HepG2 (cell line): ENCODE data around the gene CLUH.

Source experiments
- CTCF ChIP-seq: sonication (generic); formaldehyde crosslinking; IDR thresholded peaks from 2 replicates; pipeline ENCODE4 v1.5.0; 2020; ENCODE audit warnings: mild to moderate bottlenecking, missing genetic modification reagents, moderate library complexity
- FUBP1 ChIP-seq: sonication (generic); formaldehyde crosslinking; IDR thresholded peaks from 2 replicates; pipeline ENCODE4 v1.5.1; 2020; ENCODE audit warnings: missing genetic modification reagents, mild to moderate bottlenecking, borderline replicate concordance
- IKZF1 ChIP-seq: fragments of 450-650 bp; IDR thresholded peaks from 2 replicates; pipeline ENCODE4 v1.7.1; 2016
- JUND ChIP-seq: sonication (generic); formaldehyde crosslinking; IDR thresholded peaks from 2 replicates; pipeline ENCODE4 v1.8.0; 2022; ENCODE audit warnings: mild to moderate bottlenecking, missing genetic modification reagents
- MEIS1 ChIP-seq: sonication (generic); formaldehyde crosslinking; IDR thresholded peaks from 2 replicates; pipeline ENCODE4 v1.9.0; 2021; ENCODE audit warnings: mild to moderate bottlenecking, missing genetic modification reagents, moderate library complexity, borderline replicate concordance
- MTA3 ChIP-seq: sonication (generic); formaldehyde crosslinking; IDR thresholded peaks from 2 replicates; pipeline ENCODE4 v1.4.0; 2020; ENCODE audit warnings: missing genetic modification reagents
- POLR2A ChIP-seq, 2 experiments: IDR thresholded peaks; 2 replicates each; pipeline ENCODE4 v1.6.1; 2011; ENCODE audit warnings: low read depth in 2 of 2, low read length in 2 of 2, mild to moderate bottlenecking in 1 of 2, moderate library complexity in 1 of 2; ENCODE audit not compliant: insufficient read depth in 1 of 2
- PREB ChIP-seq: sonication (generic); formaldehyde crosslinking; IDR thresholded peaks from 2 replicates; pipeline ENCODE4 v1.4.0; 2020; ENCODE audit warnings: missing genetic modification reagents
- RFX5 ChIP-seq: IDR thresholded peaks from 2 replicates; pipeline ENCODE4 v1.6.1; 2011; ENCODE audit warnings: low read depth, low read length, improper control_type of control experiment
- SRSF9 ChIP-seq: fragments of 200-400 bp; formaldehyde crosslinking; IDR thresholded peaks from 2 replicates; pipeline ENCODE4 v1.6.1; 2018; ENCODE audit warnings: borderline replicate concordance, mild to moderate bottlenecking, low read depth, low read length; ENCODE audit not compliant: insufficient read depth, poor library complexity, severe bottlenecking
- YEATS4 ChIP-seq: sonication (generic); formaldehyde crosslinking; IDR thresholded peaks from 2 replicates; pipeline ENCODE4 v1.4.0; 2020; ENCODE audit warnings: missing genetic modification reagents, borderline replicate concordance
- ZBTB34 ChIP-seq: sonication (generic); formaldehyde crosslinking; IDR thresholded peaks from 2 replicates; pipeline ENCODE4 v1.8.0; 2022; ENCODE audit warnings: mild to moderate bottlenecking, missing genetic modification reagents
- ZNF567 ChIP-seq: sonication (generic); formaldehyde crosslinking; IDR thresholded peaks from 2 replicates; pipeline ENCODE4 v1.8.1; 2023; ENCODE audit warnings: mild to moderate bottlenecking, missing genetic modification reagents, borderline replicate concordance
- ZSCAN25 ChIP-seq: sonication (generic); formaldehyde crosslinking; IDR thresholded peaks from 2 replicates; pipeline ENCODE4 v1.8.0; 2022; ENCODE audit warnings: mild to moderate bottlenecking, missing genetic modification reagents

GRCh38 chr17:2691965-2692780 is 19.4 kb downstream of the CLUH start:
- TF ChIP-seq MEIS1 (CRISPR knock-in tag), result no peak
- TF ChIP-seq JUND, result no peak
- TF ChIP-seq RFX5, result no peak
- TF ChIP-seq FUBP1 (CRISPR knock-in tag), result no peak
- TF ChIP-seq IKZF1, result no peak
- no peak for TF ChIP-seq PREB (CRISPR knock-in tag)
- TF ChIP-seq ZSCAN25 (CRISPR knock-in tag), result no peak
- no peak for TF ChIP-seq YEATS4
- no peak for TF ChIP-seq SRSF9
- TF ChIP-seq MTA3, result no peak
- TF ChIP-seq CTCF, result no peak
- TF ChIP-seq ZNF567, result no peak
- TF ChIP-seq ZBTB34 (CRISPR knock-in tag), result no peak
- no peak for TF ChIP-seq POLR2A (IDR thresholded peaks at IDR 0.05; ENCODE audit: insufficient read depth in 1 of 2, low read depth in 2 of 2, low read length in 2 of 2)
